Esophagus squamous epithelium (tissue), 5 donors: Measurements from ENCODE around the gene SEPTIN14. TPM values are rescaled to one million over a fixed set of nuclear protein-coding genes. Genes with fewer than 3 reads are reported as not detected.
"Not testable (repeated sequence)": the region's sequence is repeated elsewhere in the genome, so short reads cannot be mapped to it uniquely, and the experiment has no call there.

Source experiments
- DNase-seq: peaks from one replicate; lab custom pipeline; 2025; lab: John Stamatoyannopoulos, UW
- H3K27ac ChIP-seq, 4 donors: fragments of 200-600 bp; sonication (generic); one replicate each; pipeline ENCODE4 v1.5.1; 2016 to 2019; ENCODE audit warnings: mild to moderate bottlenecking in 1 of 4
- H3K27me3 ChIP-seq, 4 donors: fragments of 200-600 bp; sonication (generic); 1 replicate in 3 of 4; 2 replicates in 1 of 4; pipeline versions ENCODE4 v1.5.1 to v1.6.0; 2017 to 2021; ENCODE audit warnings: antibody characterized with exemption in 1 of 4
- H3K36me3 ChIP-seq, 3 donors: fragments of 200-600 bp; sonication (generic); one replicate each; pipeline ENCODE4 v1.5.1; 2016 to 2019
- H3K4me1 ChIP-seq, 3 donors: fragments of 200-600 bp; sonication (generic); one replicate each; pipeline ENCODE4 v1.5.1; 2017 to 2019
- H3K4me3 ChIP-seq, 4 donors: fragments of 200-600 bp; sonication (generic); 1 replicate in 3 of 4; 2 replicates in 1 of 4; pipeline ENCODE4 v1.5.1; 2016 to 2019; ENCODE audit warnings: mild to moderate bottlenecking in 2 of 4, moderate library complexity in 1 of 4
- H3K9me3 ChIP-seq, 3 donors: fragments of 200-600 bp; sonication (generic); one replicate each; pipeline ENCODE4 v1.5.1; 2016 to 2019
- POLR2A ChIP-seq, 4 donors: fragments of 450-650 bp; IDR thresholded peaks; one replicate each; pipeline ENCODE4 v1.6.1; 2017; ENCODE audit warnings: antibody characterized with exemption in 4 of 4, mild to moderate bottlenecking in 4 of 4, moderate library complexity in 3 of 4
- WGBS, 2 donors: methylation state at CpG; one replicate each; pipeline ENCODE4 v1.1.5; 2018; 5-methylcytosine and 5-hydroxymethylcytosine counted together
- intact Hi-C: fragments of 100-400 bp; cut with DNase I; formaldehyde crosslinking; loops from one replicate; pipeline ENCODE4 v1.15.0; 2022
- total RNA-seq, 4 donors: library from RNA; depleted of rRNA; stranded (reverse); fragments of >200 nt; gene quantifications; one replicate each; pipeline ENCODE4 v1.1.0, GENCODE V29; 2016
- TF ChIP-seq, protein P1 (sequence below), 6 experiments: fragments of 450-650 bp in 4 of 6; fragments of 200-600 bp in 2 of 6; sonication (generic) in 2 of 6; IDR thresholded peaks; one replicate each; pipeline ENCODE4 v1.5.1; 2016 to 2019; ENCODE audit warnings: antibody characterized with exemption in 6 of 6, mild to moderate bottlenecking in 4 of 6, moderate library complexity in 4 of 6
- donor health status: DM: yes; HTN: yes; CAD: no.

Gene SEPTIN14
- total RNA-seq, 4 donors from 2014 or later: not detected

DNA sequence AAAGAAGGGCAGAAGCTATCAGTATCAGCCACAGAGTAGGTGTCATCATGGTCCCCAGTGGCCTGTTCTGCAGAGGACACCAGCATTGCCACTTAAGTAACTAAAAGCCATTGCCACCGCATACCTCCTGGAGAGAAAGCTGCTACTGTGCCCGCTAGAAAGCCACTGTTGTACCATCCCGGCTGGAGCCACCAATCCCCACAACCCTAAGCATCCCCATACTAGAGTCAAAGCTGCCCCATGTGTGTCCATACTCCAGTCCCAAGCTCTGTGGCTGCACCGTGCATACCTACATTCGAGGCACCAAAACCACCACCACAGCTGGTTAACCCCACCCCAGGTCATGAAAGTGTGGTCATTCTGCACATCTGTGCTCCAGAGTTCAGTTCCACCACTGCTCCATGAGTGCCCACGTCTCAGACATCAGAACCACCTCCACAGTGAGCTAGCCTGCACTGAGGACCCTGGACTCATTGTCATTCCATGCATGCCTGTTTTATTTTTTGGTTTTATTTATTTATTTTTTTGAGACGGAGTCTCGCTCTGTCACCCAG, 9.5 kb upstream of the SEPTIN14 start:
- no peaks in the 10 kb centered on the region for H3K9me3 ChIP-seq
- TF ChIP-seq, protein P1, sequence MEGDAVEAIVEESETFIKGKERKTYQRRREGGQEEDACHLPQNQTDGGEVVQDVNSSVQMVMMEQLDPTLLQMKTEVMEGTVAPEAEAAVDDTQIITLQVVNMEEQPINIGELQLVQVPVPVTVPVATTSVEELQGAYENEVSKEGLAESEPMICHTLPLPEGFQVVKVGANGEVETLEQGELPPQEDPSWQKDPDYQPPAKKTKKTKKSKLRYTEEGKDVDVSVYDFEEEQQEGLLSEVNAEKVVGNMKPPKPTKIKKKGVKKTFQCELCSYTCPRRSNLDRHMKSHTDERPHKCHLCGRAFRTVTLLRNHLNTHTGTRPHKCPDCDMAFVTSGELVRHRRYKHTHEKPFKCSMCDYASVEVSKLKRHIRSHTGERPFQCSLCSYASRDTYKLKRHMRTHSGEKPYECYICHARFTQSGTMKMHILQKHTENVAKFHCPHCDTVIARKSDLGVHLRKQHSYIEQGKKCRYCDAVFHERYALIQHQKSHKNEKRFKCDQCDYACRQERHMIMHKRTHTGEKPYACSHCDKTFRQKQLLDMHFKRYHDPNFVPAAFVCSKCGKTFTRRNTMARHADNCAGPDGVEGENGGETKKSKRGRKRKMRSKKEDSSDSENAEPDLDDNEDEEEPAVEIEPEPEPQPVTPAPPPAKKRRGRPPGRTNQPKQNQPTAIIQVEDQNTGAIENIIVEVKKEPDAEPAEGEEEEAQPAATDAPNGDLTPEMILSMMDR (IDR thresholded peaks at IDR 0.05): no peak
- TF ChIP-seq POLR2A (IDR thresholded peaks at IDR 0.05): no peak
- H3K27ac ChIP-seq: no peak overlapping the region
- WGBS, 2 donors: 73 to 86% methylated on average over 5 to 8 of the region's 8 CpGs
- DNase-seq: no peak
- no peak overlapping the region for H3K4me3 ChIP-seq
- no peaks in the 10 kb centered on the region for H3K4me1 ChIP-seq
- H3K27me3 ChIP-seq: no peaks in the 10 kb centered on the region
- no peaks in the 10 kb centered on the region for H3K36me3 ChIP-seq
- intact Hi-C loops: no loop called here

DNA sequence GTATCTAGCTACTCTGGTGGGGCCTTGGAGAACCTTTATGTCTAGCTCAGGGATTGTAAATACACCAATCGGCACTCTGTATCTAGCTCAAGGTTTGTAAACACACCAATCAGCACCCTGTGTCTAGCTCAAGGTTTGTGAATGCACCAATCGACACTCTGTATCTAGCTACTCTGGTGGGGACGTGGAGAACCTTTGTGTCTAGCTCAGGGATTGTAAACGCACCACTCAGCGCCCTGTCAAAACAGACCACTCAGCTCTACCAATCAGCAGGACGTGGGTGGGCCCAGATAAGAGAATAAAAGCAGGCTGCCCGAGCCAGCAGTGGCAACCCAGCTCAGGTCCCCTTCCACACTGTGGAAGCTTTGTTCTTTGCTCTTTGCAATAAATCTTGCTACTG, 6.4 kb upstream of the SEPTIN14 start:
- H3K27ac ChIP-seq, H3K4me1 ChIP-seq, DNase-seq, H3K9me3 ChIP-seq, H3K4me3 ChIP-seq, intact Hi-C loops, H3K27me3 ChIP-seq, H3K36me3 ChIP-seq: not testable (repeated sequence)
- WGBS, 2 donors: 36 to 100% methylated on average over 1 to 3 of the region's 7 CpGs

DNA sequence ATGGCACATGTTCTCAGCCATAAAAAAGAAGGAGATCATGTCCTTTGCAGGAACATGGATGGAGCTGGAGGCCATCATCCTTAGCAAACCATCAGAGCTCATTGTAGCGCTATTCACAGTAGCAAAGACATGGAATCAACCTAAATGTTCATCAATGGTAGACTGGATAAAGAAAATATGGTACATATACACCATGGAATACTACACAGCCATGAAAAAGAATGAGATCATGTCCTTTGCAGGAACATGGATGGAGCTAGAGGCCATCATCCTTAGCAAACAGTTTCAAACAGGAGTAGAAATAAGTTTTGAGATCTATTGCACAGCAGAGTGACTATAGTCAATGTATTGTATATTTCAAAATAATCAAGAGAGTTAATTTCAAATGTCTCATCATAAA, 17.4 kb downstream of the SEPTIN14 start:
- H3K36me3 ChIP-seq, H3K9me3 ChIP-seq, H3K27me3 ChIP-seq, H3K4me3 ChIP-seq, H3K4me1 ChIP-seq, H3K27ac ChIP-seq, intact Hi-C loops, DNase-seq: not testable (repeated sequence)
- 40 to 54% methylated on average over 1 of the region's 1 CpG for WGBS, 2 donors

DNA sequence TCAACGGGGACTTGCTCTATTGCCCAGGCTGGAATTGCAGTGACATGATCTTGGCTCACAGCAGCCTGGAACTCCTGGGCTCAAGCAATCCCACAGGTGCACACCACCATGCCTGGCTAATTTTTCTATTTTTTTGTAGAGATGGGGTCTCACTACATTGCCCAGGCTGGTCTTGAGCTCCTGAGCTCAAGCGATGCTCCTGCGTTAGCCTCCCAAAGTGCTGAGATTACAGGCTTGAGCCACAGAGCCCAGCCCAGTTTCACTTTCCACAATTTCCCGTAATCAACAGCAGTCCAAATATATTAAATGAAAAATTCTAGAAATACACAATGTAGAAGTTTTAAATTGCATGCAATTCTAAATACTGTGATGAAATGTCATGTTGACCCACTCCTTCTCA, 24.0 kb downstream of the SEPTIN14 start:
- WGBS, 2 donors: 78 to 84% methylated on average over 4 of the region's 4 CpGs

DNA sequence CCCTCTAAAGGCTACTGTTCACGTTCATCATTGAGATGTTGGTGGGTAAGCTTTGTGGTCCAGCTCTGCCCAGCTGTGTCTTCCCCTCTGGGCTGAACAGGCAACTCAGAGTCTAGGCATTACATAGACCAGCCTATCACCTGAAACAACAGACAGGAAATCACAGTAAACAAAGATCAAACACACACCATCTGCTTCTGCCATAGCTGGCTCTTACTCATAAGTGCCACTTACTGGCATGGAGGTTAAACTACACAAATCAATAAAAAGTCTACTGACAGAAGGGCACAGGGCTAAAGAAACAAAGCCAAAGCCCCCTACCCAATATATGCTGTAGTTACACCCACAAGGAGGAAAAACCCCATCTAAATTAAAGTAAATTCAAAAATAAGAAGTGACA, 35.0 kb downstream of the SEPTIN14 start:
- 83% methylated on average over 1 of the region's 1 CpG; no CpG with 5 or more reads in 1 of the 2 donors for WGBS, 2 donors
- TF ChIP-seq, protein P1 (IDR thresholded peaks at IDR 0.05): no peak
- no peak for TF ChIP-seq POLR2A (IDR thresholded peaks at IDR 0.05)
- DNase-seq: no peak
- H3K27me3 ChIP-seq: no peaks in the 10 kb centered on the region
- no peak overlapping the region for H3K27ac ChIP-seq
- no peaks in the 10 kb centered on the region for H3K4me1 ChIP-seq
- intact Hi-C loops: no loop called here
- H3K36me3 ChIP-seq: no peaks in the 10 kb centered on the region
- H3K9me3 ChIP-seq: peaks cover 0 to 36% (median 17%) of the 10 kb centered on the region in 3 donors
- no peak overlapping the region for H3K4me3 ChIP-seq

More for the DNA sequence above, 24.0 kb downstream of the SEPTIN14 start:
- no peaks in the 10 kb centered on the region for H3K27me3 ChIP-seq
- no peak for DNase-seq
- no peak overlapping the region for H3K4me3 ChIP-seq
- no peaks in the 10 kb centered on the region for H3K4me1 ChIP-seq
- intact Hi-C loops: no loop called here
- H3K27ac ChIP-seq: no peak overlapping the region
- TF ChIP-seq, protein P1 (IDR thresholded peaks at IDR 0.05): no peak
- no peak for TF ChIP-seq POLR2A (IDR thresholded peaks at IDR 0.05)
- H3K9me3 ChIP-seq: no peaks in the 10 kb centered on the region
- H3K36me3 ChIP-seq: no peaks in the 10 kb centered on the region

DNA sequence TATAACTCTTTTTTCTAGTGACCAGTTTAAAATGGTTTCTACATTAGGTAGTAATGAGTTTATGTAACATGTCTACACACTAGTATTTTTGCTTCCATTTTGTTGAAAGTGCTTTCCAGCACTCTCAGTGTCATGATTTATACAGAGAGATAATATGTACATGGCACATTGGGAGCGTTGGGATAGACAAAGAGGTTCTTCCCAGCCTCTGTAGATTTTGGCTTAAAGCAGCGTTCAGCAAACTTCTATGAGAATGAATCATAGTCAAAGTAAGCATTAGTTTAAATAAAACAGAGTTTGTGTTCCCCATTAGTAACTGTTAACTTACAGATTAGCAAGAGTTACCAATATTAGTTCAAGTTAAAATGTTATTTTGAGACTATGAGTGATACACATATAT, 43.9 kb downstream of the SEPTIN14 start:
- no peaks in the 10 kb centered on the region for H3K36me3 ChIP-seq

DNA sequence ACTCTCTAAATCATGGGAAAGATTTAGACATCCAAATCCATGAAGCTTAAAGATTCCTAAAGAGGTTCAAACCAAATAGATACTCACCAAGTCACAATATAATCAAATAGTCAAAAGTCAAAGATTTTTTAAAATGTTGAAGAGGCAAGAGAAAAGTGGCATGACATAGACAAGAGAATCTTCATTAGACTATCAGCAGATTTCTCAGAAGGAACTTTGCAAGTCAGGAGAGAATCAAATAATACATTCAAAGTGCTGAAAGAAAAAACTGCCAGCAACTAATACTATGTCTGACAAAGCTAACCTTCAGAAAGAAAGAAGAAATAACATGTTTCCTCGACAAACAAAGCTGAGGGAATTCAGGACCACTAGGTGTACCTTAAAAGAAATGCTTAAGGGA, 65.3 kb downstream of the SEPTIN14 start:
- peaks cover 0 to 28% (median 10%) of the 10 kb centered on the region in 3 donors for H3K9me3 ChIP-seq
- H3K27me3 ChIP-seq, intact Hi-C loops, H3K4me1 ChIP-seq, H3K27ac ChIP-seq, DNase-seq, H3K4me3 ChIP-seq, H3K36me3 ChIP-seq: not testable (repeated sequence)
- 24 to 59% methylated on average over 1 of the region's 1 CpG for WGBS, 2 donors

More for the DNA sequence above, 43.9 kb downstream of the SEPTIN14 start:
- intact Hi-C loops: no loop called here
- DNase-seq: no peak
- H3K4me3 ChIP-seq: no peak overlapping the region
- H3K27me3 ChIP-seq: no peaks in the 10 kb centered on the region
- WGBS, 2 donors: 24 to 38% methylated on average over 2 of the region's 2 CpGs
- TF ChIP-seq, protein P1 (IDR thresholded peaks at IDR 0.05): no peak
- TF ChIP-seq POLR2A (IDR thresholded peaks at IDR 0.05): no peak
- H3K9me3 ChIP-seq: peaks cover 0 to 22% (median 6%) of the 10 kb centered on the region in 3 donors
- no peak overlapping the region for H3K27ac ChIP-seq
- no peaks in the 10 kb centered on the region for H3K4me1 ChIP-seq
